HEK293 (cell line): ENCODE results near the gene SLC39A12.

Experiments
- CTCF ChIP-seq: fragments of 450-650 bp; formaldehyde crosslinking; IDR thresholded peaks from 2 replicates; pipeline ENCODE4 v1.5.1; 2016; ENCODE audit warnings: missing biosample characterization, missing genetic modification characterization
- MZF1 ChIP-seq: fragments of 450-650 bp; formaldehyde crosslinking; IDR thresholded peaks from 2 replicates; pipeline ENCODE4 v1.5.1; 2017; ENCODE audit warnings: missing biosample characterization, missing genetic modification characterization, borderline replicate concordance
- SP7 ChIP-seq: fragments of 450-650 bp; formaldehyde crosslinking; IDR thresholded peaks from 2 replicates; pipeline ENCODE4 v1.5.1; 2016; ENCODE audit warnings: missing biosample characterization, missing genetic modification characterization
- ZBTB20 ChIP-seq: fragments of 450-650 bp; formaldehyde crosslinking; IDR thresholded peaks from 2 replicates; pipeline ENCODE4 v1.5.1; 2016; ENCODE audit warnings: missing biosample characterization, missing genetic modification characterization
- ZNF146 ChIP-seq: fragments of 450-650 bp; formaldehyde crosslinking; IDR thresholded peaks from 2 replicates; pipeline ENCODE4 v1.5.1; 2016; ENCODE audit warnings: missing biosample characterization, missing genetic modification characterization
- ZNF274 ChIP-seq, 2 experiments: fragments of 200-500 bp in 1 of 2; fragments of 450-650 bp in 1 of 2; sonication (Bioruptor generic) in 1 of 2; formaldehyde crosslinking in 1 of 2; IDR thresholded peaks; 2 replicates each; pipeline versions ENCODE4 v1.5.1 to v1.6.1; 2014 to 2016; ENCODE audit warnings: borderline replicate concordance in 1 of 2, inconsistent platforms in 1 of 2, low read length in 1 of 2, missing biosample characterization in 1 of 2, missing genetic modification characterization in 1 of 2
- ZNF302 ChIP-seq: fragments of 450-650 bp; formaldehyde crosslinking; IDR thresholded peaks from 2 replicates; pipeline ENCODE4 v1.5.1; 2016; ENCODE audit warnings: missing biosample characterization, missing genetic modification characterization, low read depth
- ZNF391 ChIP-seq: fragments of 450-650 bp; formaldehyde crosslinking; IDR thresholded peaks from 2 replicates; pipeline ENCODE4 v1.5.1; 2016; ENCODE audit warnings: low read depth, missing biosample characterization, missing genetic modification characterization, borderline replicate concordance
- ZNF701 ChIP-seq: fragments of 450-650 bp; formaldehyde crosslinking; IDR thresholded peaks from 2 replicates; pipeline ENCODE4 v1.5.1; 2016; ENCODE audit warnings: missing biosample characterization, missing genetic modification characterization
- TF ChIP-seq, protein P1 (sequence below): fragments of 450-650 bp; formaldehyde crosslinking; IDR thresholded peaks from 2 replicates; pipeline ENCODE4 v1.5.1; 2016; ENCODE audit warnings: missing biosample characterization, missing genetic modification characterization

DNA sequence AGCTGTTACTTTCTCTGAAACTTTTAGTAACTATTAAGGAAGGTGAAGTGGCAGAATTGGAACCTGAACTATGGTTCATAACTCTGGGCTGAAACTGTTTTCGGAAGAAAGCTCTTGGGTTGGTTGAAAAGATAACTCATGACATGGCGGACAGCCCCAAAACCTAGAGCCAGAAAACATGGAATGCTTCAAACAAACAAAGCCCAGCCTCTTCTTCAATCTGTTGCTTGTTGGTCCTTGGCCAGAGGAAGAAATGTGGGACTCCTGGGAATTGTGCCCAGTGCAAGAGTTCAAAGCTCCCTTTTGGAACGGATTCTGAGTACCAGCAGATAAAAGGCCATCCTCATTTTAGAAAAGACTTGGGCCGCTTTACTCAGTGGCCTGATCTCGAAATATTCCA, 135.6 kb downstream of the SLC39A12 start:
- TF ChIP-seq ZNF391 (tag by site-specific recombination) (no peak), CTCF (tag by site-specific recombination) (no peak), SP7 (tag by site-specific recombination) (no peak), ZNF274 (IDR thresholded peaks at IDR 0.05; ENCODE audit: low read length) (no peak), ZNF274 (tag by site-specific recombination; IDR thresholded peaks at IDR 0.05; ENCODE audit: borderline replicate concordance) (no peak), ZNF302 (tag by site-specific recombination) (no peak), ZNF146 (tag by site-specific recombination) (no peak), ZNF701 (no peak), MZF1 (tag by site-specific recombination) (no peak), ZBTB20 (no peak)
- TF ChIP-seq, protein P1, sequence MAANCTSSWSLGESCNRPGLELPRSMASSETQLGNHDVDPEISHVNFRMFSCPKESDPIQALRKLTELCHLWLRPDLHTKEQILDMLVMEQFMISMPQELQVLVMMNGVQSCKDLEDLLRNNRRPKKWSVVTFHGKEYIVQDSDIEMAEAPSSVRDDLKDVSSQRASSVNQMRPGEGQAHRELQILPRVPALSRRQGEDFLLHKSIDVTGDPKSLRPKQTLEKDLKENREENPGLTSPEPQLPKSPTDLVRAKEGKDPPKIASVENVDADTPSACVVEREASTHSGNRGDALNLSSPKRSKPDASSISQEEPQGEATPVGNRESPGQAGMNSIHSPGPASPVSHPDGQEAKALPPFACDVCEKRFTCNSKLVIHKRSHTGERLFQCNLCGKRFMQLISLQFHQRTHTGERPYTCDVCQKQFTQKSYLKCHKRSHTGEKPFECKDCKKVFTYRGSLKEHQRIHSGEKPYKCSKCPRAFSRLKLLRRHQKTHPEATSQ (tag by site-specific recombination): no peak
